Stimulated activated CD4-positive, alpha-beta T cell treated with anti-CD3 and anti-CD28 coated beads, Interleukin-4, amount 100 ng/mL, for 4 hours (primary cell): ENCODE data around the gene C11orf21.
A peak's percentile ranks its signal among the peaks of the same experiment; 100 is the strongest.
"Not testable (repeated sequence)": the region's sequence is repeated elsewhere in the genome, so short reads cannot be mapped to it uniquely, and the experiment has no call there.

Experiments
- DNase-seq, 2 experiments: peaks; one replicate each; pipeline ENCODE4 v3.0.0-alpha.2; 2020

C11orf21 gene

DNA sequence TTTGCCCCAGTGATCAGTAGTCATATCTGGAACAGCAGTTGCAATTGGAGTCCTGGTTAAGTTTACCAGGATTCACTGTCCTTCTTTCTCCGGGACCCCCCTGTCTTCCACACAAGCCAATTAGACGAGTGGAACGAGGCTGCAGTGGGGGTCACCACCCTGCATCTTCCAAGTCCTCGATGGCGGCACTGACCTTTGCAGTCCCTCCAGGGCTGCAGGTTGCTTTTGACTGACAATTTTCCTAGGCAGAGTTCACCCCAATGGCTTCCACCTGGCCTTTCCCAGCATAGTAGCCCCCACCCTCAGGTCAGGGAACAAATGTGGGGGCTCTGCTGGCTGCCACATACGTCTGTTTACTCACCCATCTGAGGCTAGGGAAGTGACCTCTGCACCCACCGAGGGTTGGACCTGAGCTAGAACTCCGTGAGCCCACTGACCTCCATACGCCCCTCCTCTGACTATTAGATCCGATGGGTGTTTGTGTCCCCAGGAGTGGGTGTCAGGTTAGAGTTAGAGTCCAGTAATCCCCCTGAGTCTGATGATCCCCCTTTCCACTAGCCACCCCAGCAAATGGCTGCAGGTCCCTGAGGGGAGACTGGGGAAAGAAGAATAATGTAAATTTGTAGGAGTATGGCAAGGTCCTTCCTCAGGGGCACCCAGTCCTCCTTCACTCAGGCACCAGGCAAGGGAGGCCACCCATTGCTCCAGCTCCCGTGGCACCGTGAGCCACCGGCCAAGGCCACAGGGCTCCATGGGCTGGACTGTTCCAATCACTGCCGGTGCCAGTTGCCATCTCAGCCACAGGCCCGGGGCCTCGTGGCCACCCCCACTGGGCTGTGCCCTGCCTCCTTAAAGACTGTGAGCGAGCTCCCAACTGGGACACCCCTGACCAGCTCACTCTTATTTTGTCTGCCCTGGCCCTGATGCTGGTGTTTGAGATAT is 5.5 kb downstream of the C11orf21 start:
- peak in 1 of 2 experiments; percentile 0 for DNase-seq

DNA sequence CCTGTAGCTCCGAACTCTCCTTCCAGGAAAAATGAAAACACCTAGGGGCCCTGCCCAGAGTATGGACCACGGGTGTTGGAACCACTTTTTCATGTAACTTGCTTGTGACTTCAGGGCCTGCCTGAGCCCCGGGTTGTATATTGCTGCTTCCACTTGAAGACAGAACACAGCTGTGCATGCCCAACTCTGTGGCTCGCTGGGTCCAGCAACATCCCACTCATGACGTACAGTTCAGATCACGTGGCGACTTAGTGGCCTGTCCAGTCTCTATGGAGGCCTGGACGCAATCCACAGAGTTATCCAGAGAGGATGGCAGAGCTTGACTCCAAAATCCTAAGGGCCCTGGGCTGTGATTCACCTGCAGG is 6.8 kb downstream of the C11orf21 start:
- DNase-seq = peak in 1 of 2 experiments; percentile 0

DNA sequence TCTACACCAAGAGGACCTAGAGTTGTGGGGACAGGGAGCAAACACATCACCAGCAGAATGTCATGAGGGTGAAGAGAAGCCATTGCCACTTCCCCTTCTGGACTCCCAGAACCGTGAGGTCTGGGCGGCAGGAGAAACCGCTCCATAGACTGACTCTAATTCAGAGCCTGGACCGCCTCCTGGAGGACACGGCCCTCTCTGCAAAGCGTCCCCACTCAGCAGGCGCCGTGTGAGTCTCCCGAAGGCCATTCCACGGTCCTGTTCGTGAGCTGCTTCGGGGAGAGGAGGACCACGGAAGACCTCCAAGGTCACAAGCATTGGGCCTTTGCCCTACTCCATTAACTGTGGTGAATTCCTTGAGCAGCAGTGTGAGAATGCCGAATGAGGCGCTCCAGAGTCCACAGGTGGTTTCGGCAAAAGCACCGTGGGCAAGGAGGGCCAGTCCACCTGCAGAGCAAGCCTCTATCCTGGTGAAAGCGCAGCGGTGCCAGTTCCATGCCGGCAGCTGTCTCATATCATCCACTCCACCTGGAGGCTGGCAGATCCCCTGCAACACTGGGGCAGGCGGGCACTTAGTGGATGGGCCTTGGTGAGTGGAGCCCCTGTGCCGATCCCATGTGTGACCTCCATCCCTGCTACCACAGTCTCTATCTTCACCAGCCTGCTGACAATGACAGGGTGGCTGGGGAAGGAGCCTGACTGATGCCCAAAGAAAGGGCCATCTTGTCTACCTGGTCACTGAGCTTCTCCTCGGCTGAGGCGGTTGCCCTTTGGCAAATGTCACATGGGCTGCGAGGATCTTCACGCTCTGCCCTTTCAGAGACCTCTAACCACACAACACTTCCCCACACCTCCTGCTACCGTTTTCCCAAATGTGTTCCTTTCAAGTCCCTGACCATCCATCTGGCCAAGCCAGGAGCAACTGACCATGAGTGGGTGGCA is 7.5 kb downstream of the C11orf21 start:
- peak in 1 of 2 experiments; percentile 1 for DNase-seq

DNA sequence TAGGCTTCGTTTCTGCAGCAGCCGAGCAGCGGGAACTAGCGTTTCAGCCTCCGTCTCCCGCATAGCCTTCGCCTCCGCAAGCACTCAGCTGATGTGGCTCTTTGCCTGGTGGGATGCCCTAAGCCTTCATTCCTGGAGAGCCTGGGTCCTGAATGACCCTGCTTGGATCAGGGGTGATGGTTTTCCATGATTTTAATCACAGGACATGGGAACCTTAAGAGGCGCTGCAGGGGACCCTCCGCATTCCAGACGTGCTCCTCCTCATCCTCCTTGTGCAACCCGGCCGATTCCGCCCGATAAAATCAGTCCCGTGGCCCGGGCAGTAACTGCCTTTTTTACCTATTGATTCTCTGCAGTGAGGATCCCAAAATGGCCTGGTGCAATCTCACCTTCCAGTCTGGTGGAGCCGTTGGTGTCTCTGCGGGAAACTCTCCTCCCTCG is 8.2 kb downstream of the C11orf21 start:
- DNase-seq = no peak

DNA sequence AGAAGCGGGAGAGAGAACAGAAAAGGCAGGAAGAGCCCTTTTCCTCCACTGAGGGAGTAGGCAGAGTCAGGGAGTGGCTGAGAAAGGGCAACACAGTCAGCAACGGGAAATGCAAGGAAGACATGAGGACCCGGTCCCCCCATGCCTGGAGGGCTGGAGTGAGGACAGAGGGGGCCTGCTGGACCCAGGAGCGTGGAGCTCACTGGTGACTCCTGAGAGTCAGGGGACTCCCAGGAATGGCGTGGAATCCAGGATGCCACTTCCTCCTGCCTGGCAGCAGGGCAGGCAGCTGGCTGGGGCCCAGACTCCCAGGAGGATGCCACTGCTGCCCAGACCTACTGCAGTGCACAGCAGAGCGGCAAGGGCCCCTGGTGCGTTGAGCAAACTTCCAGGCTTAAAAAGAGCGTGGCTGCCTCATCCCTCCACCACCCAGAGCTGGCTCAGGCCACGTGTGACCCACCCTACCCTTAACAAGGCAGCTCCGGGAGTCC is 11.3 kb downstream of the C11orf21 start:
- DNase-seq = peak in 1 of 2 experiments; percentile 0

DNA sequence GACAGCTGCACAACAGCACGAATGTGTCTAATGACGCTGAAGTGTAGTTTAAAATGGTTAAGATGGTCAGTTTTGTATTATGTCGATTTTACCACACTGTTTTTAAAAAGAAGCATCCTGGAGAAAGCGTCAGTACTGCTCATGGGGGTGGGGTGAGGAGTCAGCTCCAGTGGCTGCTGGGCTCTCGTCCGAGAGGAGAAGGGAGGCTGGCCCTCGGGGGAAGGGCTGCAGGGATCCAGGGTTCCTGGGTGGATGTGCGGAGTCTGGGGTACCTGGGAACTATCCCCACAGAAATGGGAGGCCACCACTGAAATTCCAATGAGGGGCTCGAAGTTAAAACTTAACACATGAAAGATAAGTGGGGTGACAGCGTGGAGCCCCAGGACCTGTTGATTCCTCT is 11.9 kb downstream of the C11orf21 start:
- peak in 1 of 2 experiments; percentile 0 for DNase-seq

DNA sequence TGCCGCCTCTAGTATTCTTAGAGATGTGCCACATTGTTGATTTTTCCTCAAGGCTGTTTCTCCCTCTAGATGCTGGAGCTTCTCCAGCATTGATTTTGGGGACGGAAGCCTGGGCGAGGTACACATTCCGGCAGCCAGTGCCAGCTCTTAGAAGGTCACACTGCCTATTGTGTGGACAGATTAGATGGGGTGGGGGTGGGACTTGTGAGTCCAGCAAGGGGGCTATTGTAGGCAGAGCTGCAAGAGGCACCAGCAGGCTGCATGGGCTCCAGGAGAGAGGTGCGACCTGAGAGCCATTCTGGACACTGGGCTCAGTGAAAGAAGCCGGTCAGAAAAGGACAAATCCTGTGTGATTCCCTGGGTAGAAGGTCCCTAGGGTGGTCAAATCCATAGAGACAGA is 12.4 kb downstream of the C11orf21 start:
- no peak for DNase-seq

DNA sequence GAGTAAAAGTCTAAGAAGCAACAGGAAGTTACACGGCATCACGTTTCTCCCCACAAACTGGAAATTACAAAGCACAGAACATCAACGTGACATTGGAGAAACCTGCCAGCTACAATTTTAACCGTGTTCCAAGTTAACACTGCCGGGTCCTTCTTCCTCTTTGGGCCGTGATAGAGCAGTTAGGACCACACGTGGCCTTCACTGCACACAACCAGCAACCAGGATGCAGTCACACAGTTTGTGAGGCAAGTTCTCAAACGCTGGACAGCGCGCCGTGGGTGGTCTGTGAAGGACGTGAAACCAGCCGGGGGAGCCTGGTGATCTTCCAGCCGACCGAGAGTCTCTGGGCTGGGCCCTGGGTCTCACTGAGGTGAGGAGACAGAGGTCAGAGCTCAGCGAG is 14.6 kb downstream of the C11orf21 start:
- DNase-seq = no peak

DNA sequence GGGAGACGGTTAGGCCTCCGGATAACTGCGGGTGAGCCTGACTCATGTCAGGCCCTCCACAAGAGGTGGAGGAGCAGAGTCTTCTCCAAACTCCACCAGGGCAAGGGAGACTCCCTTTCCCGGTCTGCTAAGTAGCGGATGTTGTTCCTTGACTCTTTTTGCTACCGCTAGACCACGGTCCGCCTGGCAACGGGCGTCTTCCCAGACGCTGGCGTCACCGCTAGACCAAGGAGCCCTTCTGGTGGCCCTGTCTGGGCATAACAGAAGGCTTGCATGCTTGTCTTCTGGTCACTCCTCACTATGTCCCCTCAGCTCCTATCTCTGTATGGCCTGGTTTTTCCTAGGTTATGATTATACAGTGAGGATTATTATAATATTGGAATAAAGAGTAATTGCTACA is 15.4 kb downstream of the C11orf21 start:
- DNase-seq = not testable (repeated sequence)

DNA sequence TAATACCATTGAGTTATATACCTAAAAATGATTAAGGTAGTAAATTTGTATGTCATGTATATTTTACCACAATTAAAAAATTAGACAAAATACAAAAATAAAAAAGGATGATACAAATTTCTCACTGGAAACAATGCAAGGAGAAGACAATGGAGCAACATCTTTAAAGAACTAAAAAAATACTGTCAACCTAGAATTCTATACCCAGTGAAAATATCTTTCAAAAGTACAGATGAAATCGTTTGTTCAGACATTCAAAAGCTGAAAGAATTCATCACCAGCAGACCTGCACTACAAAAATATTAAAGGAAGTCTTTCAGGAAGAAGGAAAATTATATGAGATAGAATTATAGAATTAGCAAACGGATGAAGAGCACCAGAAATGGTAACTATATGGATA is 21.5 kb downstream of the C11orf21 start:
- DNase-seq = no peak

DNA sequence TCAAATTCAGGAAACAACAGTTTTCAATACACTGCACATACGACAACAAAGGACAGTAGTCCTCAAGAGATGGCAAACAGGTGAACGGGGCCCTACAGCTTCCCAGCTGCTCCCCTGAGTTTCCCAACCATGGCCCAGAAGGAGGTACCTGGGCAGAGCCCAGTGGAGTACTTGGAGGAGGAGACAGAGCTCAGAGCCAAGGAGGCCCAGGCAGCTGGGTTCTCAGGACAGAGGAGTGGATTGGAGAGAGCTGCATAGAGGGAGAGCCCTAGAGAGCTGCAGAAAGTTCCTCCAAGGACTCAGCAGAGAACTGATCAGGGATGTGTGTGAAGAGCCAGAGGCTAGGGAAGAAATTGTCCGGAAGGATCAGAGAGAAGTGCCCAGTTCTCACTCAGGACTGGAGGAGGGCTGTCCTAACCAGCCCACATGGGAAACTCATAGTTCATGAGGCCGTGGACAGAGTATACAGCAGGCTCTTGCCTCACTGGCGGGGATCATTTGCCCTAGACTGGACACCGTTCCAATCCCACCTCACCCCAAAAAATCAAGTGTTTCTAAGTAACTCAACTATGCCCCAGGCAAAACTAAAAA is 23.7 kb downstream of the C11orf21 start:
- no peak for DNase-seq

DNA sequence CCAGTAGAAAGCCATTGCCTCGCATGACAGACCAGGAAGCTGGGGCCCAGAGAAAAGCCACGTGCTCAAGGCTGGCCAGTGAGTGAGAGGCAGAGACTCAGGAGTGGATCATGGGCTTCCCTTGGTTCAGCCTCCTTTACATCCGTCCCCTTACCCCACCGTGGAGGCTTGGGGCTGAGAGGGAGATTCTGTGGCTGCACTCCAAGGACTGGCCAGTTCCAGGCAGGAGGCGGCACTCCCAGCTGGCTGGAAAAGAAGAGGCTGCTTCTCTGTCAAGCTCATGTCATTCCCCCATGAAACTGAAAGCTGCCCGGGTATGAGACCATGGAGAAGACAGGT is 24.7 kb downstream of the C11orf21 start:
- no peak for DNase-seq

DNA sequence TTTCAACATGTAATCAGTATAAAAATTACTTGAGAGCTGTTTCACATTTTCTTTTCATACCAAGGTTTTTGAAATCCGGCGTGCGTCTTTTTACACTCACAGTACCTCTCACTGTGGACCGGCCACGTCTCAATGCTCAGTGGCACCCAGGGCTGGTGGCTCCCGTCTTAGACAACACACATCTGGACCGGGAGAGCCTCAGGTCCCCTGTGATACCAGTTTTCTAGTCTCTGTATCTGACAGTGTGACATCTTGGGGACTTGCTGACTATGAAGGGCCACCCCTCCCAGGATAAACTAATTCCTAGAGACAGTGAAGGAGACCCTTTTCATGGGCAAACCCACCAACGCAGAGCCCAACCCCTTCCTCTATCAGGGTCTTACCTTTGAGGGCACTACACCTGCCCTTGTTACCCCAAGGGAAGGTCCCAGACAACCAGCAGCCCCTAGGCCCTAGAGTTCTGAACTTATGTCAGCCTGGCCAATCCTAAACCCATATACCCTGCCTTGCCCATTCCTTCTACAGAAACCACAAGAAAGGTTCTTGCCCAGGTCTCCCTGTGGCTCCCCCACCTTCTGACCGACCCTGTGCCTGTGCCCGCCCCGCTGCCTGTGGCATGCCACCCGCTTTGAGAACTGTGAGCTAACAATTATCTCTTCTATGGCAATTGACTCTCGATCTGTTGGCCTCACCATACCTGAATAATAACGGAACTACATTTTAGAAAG is 25.3 kb downstream of the C11orf21 start:
- no peak for DNase-seq

DNA sequence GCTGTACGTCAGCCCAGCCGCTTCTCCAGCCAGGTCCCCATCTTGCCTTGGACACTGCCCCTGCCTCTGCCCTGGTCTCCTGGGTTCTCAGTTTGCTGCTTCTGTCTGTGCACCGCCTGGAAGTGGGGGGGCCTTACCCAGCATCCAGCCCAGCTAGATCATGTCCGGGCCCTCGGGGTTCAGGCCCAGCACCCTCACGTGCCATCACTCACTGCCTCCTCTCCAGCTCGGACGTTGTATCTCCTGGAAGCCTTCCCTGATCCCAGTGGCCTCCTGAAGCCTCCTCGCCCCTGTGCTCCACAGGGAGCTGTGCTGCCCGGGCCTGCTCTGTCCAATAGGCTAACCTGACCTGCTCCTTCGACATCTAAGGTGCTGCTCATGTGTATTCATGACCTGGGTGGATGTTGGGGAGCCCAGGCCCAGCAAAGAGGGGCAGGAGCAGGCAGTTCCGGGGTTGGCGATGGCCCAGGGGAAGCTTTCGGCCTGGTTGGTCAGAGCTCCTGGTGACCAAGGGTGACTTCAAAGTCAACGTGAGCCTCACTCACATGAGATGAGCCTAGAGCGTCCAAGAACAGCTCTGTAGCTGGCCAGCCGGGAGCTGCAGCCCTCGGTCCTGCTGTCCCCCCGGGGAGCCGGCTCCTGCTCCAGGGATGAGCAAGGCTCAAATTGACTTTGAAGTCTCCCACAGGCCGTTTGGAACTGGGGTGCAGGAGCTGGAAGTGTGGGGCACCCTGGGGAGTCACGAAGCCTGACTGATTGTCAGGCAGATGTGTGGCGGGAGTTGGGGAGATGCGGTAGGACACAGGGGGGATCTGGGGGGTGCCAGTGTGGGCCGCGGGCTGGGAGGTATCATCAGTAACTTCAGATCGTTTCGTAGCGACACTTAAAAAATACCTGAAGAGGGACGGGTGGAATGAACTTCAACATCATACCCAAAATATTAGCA is 26.1 kb downstream of the C11orf21 start:
- DNase-seq = no peak

DNA sequence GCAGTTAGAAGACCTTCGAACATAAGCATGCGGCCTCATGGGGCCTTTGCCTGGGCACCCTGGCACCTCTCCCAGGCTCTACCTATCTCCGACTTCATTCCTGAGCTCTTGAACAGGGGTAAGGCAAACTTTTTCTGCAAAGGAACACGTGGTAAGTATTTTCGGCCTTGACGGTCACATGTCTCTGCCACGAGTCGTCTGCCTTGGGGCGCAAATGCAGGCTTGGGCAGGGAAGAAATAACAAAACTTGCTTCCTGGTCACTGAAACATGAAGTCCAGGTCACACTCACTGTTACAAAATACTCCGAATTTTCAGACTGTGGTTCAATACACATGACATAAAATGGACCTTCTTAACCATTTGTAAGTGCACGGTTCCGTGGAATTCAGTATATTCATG is 27.9 kb downstream of the C11orf21 start:
- DNase-seq = no peak

DNA sequence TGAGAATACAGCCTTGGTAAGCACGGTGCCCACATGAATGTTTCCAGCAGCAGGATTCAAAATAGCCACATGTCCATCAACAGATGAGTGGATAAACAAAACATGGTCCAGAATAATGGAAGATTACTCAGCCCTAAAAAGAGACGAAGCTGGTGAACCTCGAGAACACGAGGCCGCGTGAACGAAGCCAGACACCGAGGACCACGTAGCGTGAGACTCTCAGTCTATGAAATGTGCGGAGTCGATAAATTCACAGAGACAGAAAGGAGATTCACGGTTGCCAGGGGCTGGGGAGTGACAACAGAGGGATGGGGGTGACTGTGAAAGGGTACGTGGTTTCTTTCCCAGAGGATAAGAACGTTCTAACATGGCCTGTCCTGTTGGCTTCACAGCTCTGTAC is 28.4 kb downstream of the C11orf21 start:
- DNase-seq = no peak

DNA sequence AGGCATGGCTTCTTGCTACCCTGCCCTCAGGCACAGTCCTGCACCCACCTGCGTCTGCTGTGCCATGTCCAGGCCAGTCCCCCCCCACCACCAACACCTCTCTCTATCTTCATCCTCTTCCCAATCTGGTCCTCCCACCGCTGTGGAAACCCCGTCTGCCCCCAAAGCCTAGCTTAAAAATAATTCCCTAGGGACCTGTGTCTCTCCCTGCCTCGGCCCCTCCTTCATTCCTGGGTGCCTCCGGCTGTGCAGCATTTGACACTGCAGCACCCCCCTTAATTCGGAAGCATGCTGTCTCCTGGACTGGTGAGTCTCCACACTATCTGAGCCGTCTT is 28.8 kb downstream of the C11orf21 start:
- no peak for DNase-seq

DNA sequence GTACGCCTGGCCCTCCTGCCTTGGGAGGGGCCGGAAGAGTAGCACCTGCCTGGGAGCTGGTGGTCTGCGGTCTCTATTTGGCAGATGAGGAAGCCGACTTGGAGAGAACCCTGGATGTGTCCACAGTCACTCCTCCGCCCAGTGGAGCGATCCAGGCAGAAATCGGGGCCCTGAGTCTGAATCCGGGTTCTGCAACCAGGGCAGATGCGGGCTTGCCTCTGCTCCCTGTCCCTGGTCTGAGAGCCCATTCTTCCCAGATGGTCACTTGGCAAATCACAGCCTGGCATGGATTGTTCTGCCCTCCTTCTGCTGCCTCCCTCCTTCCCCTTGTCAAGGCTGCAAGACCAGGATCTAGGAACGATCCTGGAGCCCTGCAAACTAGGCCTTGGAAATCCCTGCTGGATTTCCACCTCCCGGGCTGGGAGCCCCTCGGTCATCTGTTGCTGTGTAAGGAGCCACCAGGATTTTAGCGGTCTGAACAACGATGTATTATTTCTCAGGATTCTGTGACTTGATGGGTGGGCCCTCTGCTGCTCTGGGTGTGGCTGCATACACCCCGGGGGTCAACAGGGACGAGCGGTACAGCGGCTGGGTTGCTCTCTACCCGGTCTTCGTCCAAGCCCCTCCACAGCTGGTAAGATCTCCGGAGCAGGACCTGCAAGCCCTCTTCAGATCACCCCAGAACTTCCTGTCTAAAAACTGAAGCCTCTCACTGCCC is 29.3 kb downstream of the C11orf21 start:
- DNase-seq = no peak

DNA sequence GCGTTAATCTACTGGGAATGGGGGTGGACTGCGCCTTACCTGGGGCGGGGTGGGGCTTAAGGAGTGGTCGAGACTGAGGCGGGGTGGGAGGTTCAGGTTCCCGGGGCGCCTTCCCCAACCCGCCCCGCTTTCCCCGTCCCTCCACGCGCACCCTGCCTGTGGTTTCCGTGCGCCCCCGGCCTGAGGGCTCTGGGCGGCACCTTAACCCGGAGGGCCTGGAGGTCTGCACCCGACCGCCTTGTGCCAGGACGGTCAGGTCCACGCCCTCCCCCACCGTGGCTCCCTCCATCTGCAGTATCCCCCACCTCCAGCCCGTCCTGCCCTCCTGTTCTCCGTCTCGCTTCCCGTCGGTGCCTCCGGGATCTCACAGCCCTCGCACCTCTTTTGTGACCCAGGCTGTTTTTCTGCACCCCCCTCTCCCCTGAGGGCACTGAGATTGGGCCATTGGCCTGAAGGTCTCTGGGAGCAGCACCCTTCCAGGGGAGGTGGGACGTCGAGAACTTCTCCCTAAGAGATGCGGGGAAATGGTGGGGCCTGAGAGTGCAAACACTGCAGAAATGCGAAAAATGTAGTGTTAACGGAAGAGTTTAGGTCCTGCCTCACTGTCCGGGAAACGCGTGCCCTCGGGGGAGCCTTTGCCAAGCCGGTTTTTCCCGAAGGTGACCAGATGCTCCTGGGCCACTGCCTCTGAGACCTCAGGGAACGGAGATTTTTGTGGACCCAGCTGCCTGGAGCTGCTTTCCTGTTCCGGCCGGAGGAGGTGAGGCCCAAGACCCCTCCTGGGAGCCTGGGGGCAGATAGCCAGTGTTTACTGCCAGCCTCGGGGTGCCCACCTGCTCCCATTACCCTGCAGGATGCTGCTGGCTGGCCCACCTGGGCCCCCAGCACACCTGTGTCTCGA is 30.1 kb downstream of the C11orf21 start:
- DNase-seq = no peak

DNA sequence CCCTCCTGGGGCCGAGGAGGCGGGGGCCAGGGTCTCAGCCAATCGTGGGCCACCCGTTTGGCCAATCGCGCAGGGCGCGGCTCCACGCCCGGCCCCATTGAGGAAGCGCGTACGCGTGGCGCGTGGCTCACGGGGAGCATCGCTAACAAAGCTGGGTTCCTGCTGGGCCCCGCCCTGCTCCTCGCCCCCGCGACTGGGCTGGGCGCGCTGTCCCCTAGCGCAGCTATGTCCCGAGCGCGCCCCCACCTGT is 30.7 kb downstream of the C11orf21 start:
- peak; percentile 40 to 78 for DNase-seq
